Natural killer cell treated with Interleukin-12 subunit alpha and Interleukin-12 subunit beta and Interleukin-15 and Interleukin-18, amount 100 ng/mL, for 72 hours (primary cell): ENCODE measurements around the gene AKIRIN2. TPM values are rescaled to one million over a fixed set of nuclear protein-coding genes. Genes with fewer than 3 reads are reported as not detected.
A peak's percentile ranks its signal among the peaks of the same experiment; 100 is the strongest.

Source experiments
- ATAC-seq, 2 donors: fragments of 150-1000 bp; cut with Tn5 transposase in 1 of 2; sonication (Bioruptor Pico), chemical (Tn5 transposase) in 1 of 2; 2 replicates each; pipeline ENCODE4 v1.10.0; 2021
- DNase-seq: peaks from one replicate; pipeline ENCODE4 v3.0.0; 2022; ENCODE audit warnings: low spot score
- H3K27ac Mint-ChIP-seq, 2 donors: 1 replicate in 1 of 2; 2 replicates in 1 of 2; pipeline ENCODE4 v1.8.0; 2022; ENCODE audit warnings: mixed read lengths in 2 of 2, mild to moderate bottlenecking in 1 of 2, moderate library complexity in 1 of 2
- H3K27me3 Mint-ChIP-seq, 2 donors: 1 replicate in 1 of 2; 2 replicates in 1 of 2; pipeline ENCODE4 v1.8.0; 2022; ENCODE audit warnings: mixed read lengths in 2 of 2
- H3K36me3 Mint-ChIP-seq: one replicate; pipeline ENCODE4 v1.8.0; 2022; ENCODE audit warnings: mixed read lengths
- H3K4me1 Mint-ChIP-seq, 2 donors: 1 replicate in 1 of 2; 2 replicates in 1 of 2; pipeline ENCODE4 v1.8.0; 2022; ENCODE audit warnings: low read depth in 2 of 2, mixed read lengths in 2 of 2, mild to moderate bottlenecking in 1 of 2
- H3K4me3 Mint-ChIP-seq: one replicate; pipeline ENCODE4 v1.8.0; 2022; ENCODE audit warnings: mixed read lengths
- H3K9me3 Mint-ChIP-seq: 2 replicates; pipeline ENCODE4 v1.8.0; 2022; ENCODE audit warnings: mixed read lengths
- total RNA-seq, 2 donors: library from RNA; stranded (reverse); gene quantifications; one replicate each; pipeline ENCODE4 v1.2.3, GENCODE V29; 2022

The AKIRIN2 gene
- total RNA-seq, 2 donors from 2014 or later: 78.3 to 101 TPM

- DNase-seq (no peak), ATAC-seq (peak; percentile 56 to 63)
- Mint-ChIP-seq H3K4me3 (peak overlapping the region; percentile 78), H3K4me1 (peaks cover 0 to 10% of the 10 kb centered on the region in 2 donors), H3K27ac (peak overlapping the region; percentile 39 to 50), H3K9me3 (no peaks in the 10 kb centered on the region), H3K36me3 (no peaks in the 10 kb centered on the region), H3K27me3 (no peaks in the 10 kb centered on the region)
Observed at GRCh38 chr6:87645080-87645479, 57.0 kb downstream of the AKIRIN2 start.

GRCh38 chr6:87641065-87641692 lies 60.9 kb downstream of the AKIRIN2 start:
- no peaks in the 10 kb centered on the region for H3K27me3 Mint-ChIP-seq
- H3K9me3 Mint-ChIP-seq: no peaks in the 10 kb centered on the region
- DNase-seq (no peak), ATAC-seq (peak in 1 of 2 donors; percentile 73)
- peaks cover 5% of the 10 kb centered on the region for H3K36me3 Mint-ChIP-seq
- H3K4me3 Mint-ChIP-seq: no peak overlapping the region
- H3K4me1 Mint-ChIP-seq: peaks cover 3 to 10% of the 10 kb centered on the region in 2 donors
- H3K27ac Mint-ChIP-seq: no peak overlapping the region

- peaks cover 0 to 3% of the 10 kb centered on the region in 2 donors for H3K4me1 Mint-ChIP-seq
- H3K27me3 Mint-ChIP-seq: no peaks in the 10 kb centered on the region
- H3K9me3 Mint-ChIP-seq: no peaks in the 10 kb centered on the region
- ATAC-seq (no peak), DNase-seq (no peak)
- H3K36me3 Mint-ChIP-seq: peaks cover 11% of the 10 kb centered on the region
- no peak overlapping the region for H3K27ac Mint-ChIP-seq
- no peak overlapping the region for H3K4me3 Mint-ChIP-seq
Observed at GRCh38 chr6:87639373-87639772, 62.7 kb downstream of the AKIRIN2 start.

GRCh38 chr6:87637106-87637505 lies 64.9 kb downstream of the AKIRIN2 start:
- H3K9me3 Mint-ChIP-seq: no peaks in the 10 kb centered on the region

GRCh38 chr6:87636315-87636714 lies 65.7 kb downstream of the AKIRIN2 start:
- DNase-seq: no peak
- Mint-ChIP-seq H3K36me3 (peaks cover 11% of the 10 kb centered on the region), H3K4me1 (peaks cover 0 to 3% of the 10 kb centered on the region in 2 donors), H3K9me3 (no peaks in the 10 kb centered on the region), H3K27ac (no peak overlapping the region), H3K27me3 (no peaks in the 10 kb centered on the region), H3K4me3 (no peak overlapping the region)
- ATAC-seq: no peak

More at GRCh38 chr6:87637106-87637505, 64.9 kb downstream of the AKIRIN2 start:
- no peak for DNase-seq
- Mint-ChIP-seq H3K27ac (no peak overlapping the region), H3K4me3 (no peak overlapping the region), H3K4me1 (peaks cover 0 to 3% of the 10 kb centered on the region in 2 donors), H3K36me3 (peaks cover 11% of the 10 kb centered on the region), H3K27me3 (no peaks in the 10 kb centered on the region)
- no peak for ATAC-seq

- Mint-ChIP-seq H3K27me3 (no peaks in the 10 kb centered on the region), H3K27ac (no peak overlapping the region), H3K4me1 (peaks cover 0 to 3% of the 10 kb centered on the region in 2 donors), H3K4me3 (no peak overlapping the region), H3K36me3 (peaks cover 11% of the 10 kb centered on the region), H3K9me3 (no peaks in the 10 kb centered on the region)
- ATAC-seq (no peak), DNase-seq (no peak)
Observed at GRCh38 chr6:87633851-87634250, 68.2 kb downstream of the AKIRIN2 start.

GRCh38 chr6:87630746-87631145 lies 71.3 kb downstream of the AKIRIN2 start:
- H3K36me3 Mint-ChIP-seq: peaks cover 6% of the 10 kb centered on the region
- H3K27ac Mint-ChIP-seq: no peak overlapping the region

GRCh38 chr6:87628881-87629280 lies 73.2 kb downstream of the AKIRIN2 start:
- Mint-ChIP-seq H3K27ac (no peak overlapping the region), H3K36me3 (peaks cover 9% of the 10 kb centered on the region), H3K9me3 (no peaks in the 10 kb centered on the region), H3K4me1 (no peaks in the 10 kb centered on the region), H3K4me3 (no peak overlapping the region), H3K27me3 (no peaks in the 10 kb centered on the region)
- DNase-seq (no peak), ATAC-seq (no peak)

More at GRCh38 chr6:87630746-87631145, 71.3 kb downstream of the AKIRIN2 start:
- no peaks in the 10 kb centered on the region for H3K27me3 Mint-ChIP-seq
- H3K4me1 Mint-ChIP-seq: no peaks in the 10 kb centered on the region
- no peak overlapping the region for H3K4me3 Mint-ChIP-seq
- H3K9me3 Mint-ChIP-seq: no peaks in the 10 kb centered on the region
- DNase-seq (no peak), ATAC-seq (no peak)

GRCh38 chr6:87628424-87628823 lies 73.6 kb downstream of the AKIRIN2 start:
- DNase-seq: no peak
- no peak overlapping the region for H3K27ac Mint-ChIP-seq
- no peaks in the 10 kb centered on the region for H3K9me3 Mint-ChIP-seq
- peaks cover 9% of the 10 kb centered on the region for H3K36me3 Mint-ChIP-seq
- H3K4me3 Mint-ChIP-seq: no peak overlapping the region
- H3K27me3 Mint-ChIP-seq: no peaks in the 10 kb centered on the region
- no peaks in the 10 kb centered on the region for H3K4me1 Mint-ChIP-seq
- no peak for ATAC-seq

Other genes starting within 250 kb of the AKIRIN2 start
- gene SLC35A1, start 229.3 kb downstream of the AKIRIN2 start, total RNA-seq: 10 to 100 TPM in 1 of 2 donors, 1 to 10 TPM in 1; 8.8 to 11.0 TPM
- gene RARS2, start 112.2 kb downstream of the AKIRIN2 start, total RNA-seq: 10 to 100 TPM; 21.8 to 32.0 TPM
- 10 to 100 TPM; 24.6 to 30.9 TPM for gene ORC3, start 112.1 kb downstream of the AKIRIN2 start, total RNA-seq